B cell (primary cell): ENCODE data around the gene ENOX1. TPM values are rescaled to one million over a fixed set of nuclear protein-coding genes. Genes with fewer than 3 reads are reported as not detected.

Experiments used
- ATAC-seq: fragments of 200-7000 bp; cut with Tn5 transposase; one replicate; pipeline ENCODE4 v1.10.0; 2021; ENCODE audit warnings: low read depth, mild to moderate bottlenecking, moderate number of reproducible peaks, moderate library complexity
- CTCF ChIA-PET: fragments of 350-600 bp; sonication (Branson Sonifier 250); formaldehyde crosslinking; loops from one replicate; lab custom pipeline; 2021; ENCODE audit warnings: antibody characterized with exemption, inconsistent platforms; lab: Charles Lee
- POLR2A ChIA-PET: fragments of 350-600 bp; sonication (Branson Sonifier 250); formaldehyde crosslinking; loops from one replicate; lab custom pipeline; 2021; ENCODE audit warnings: antibody characterized with exemption; lab: Charles Lee
- DNase-seq: peaks from one replicate; pipeline ENCODE4 v3.0.0; 2013
- H2AFZ ChIP-seq: 2 replicates; pipeline ENCODE4 v1.6.1; 2012; ENCODE audit warnings: mild to moderate bottlenecking, low read depth, low read length; ENCODE audit not compliant: insufficient read depth, poor library complexity, severe bottlenecking
- H3K27ac ChIP-seq, 2 donors: 1 replicate in 1 of 2; 2 replicates in 1 of 2; pipeline ENCODE4 v1.5.1; 2012 to 2013; ENCODE audit warnings: low read length in 2 of 2, mild to moderate bottlenecking in 2 of 2, moderate library complexity in 1 of 2
- H3K27me3 ChIP-seq, 4 experiments: fragments of 200-600 bp in 1 of 4; sonication (generic) in 1 of 4; replicated peaks in 1 of 4; 1 replicate in 2 of 4; 2 replicates in 2 of 4; pipeline versions ENCODE4 v1.6.1 to v1.7.0; 2013 to 2016; ENCODE audit warnings: low read length in 3 of 4, mild to moderate bottlenecking in 2 of 4, mixed read lengths in 1 of 4, moderate library complexity in 1 of 4; ENCODE audit not compliant: insufficient read depth in 4 of 4, control insufficient read depth in 3 of 4; ENCODE audit errors: control extremely low read depth in 1 of 4
- H3K36me3 ChIP-seq, 2 experiments: replicated peaks in 1 of 2; 1 replicate in 1 of 2; 2 replicates in 1 of 2; pipeline versions ENCODE4 v1.6.1 to v1.7.1; 2013; ENCODE audit warnings: low read length in 1 of 2; ENCODE audit not compliant: insufficient read depth in 2 of 2, control insufficient read depth in 1 of 2; ENCODE audit errors: control extremely low read depth in 1 of 2, extremely low read depth in 1 of 2
- H3K4me1 ChIP-seq, 2 donors: fragments of 200-600 bp in 1 of 2; sonication (generic) in 1 of 2; 1 replicate in 1 of 2; 2 replicates in 1 of 2; pipeline versions ENCODE4 v1.5.1 to v1.6.1; 2013 to 2017; ENCODE audit warnings: low read length in 2 of 2; ENCODE audit not compliant: control insufficient read depth in 2 of 2, insufficient read depth in 2 of 2
- H3K4me2 ChIP-seq: replicated peaks from 2 replicates; pipeline ENCODE3; 2012; ENCODE audit warnings: mild to moderate bottlenecking, low read depth, low read length; ENCODE audit not compliant: poor library complexity, severe bottlenecking
- H3K4me3 ChIP-seq, 5 experiments: fragments of 200-600 bp in 1 of 5; sonication (generic) in 1 of 5; 1 replicate in 3 of 5; 2 replicates in 2 of 5; pipeline versions ENCODE4 v1.5.1 to v1.7.0; 2011 to 2016; ENCODE audit warnings: low read length in 4 of 5, mild to moderate bottlenecking in 4 of 5, low read depth in 2 of 5, control low read depth in 1 of 5, moderate library complexity in 1 of 5; ENCODE audit not compliant: insufficient read depth in 1 of 5; ENCODE audit errors: control extremely low read depth in 1 of 5, extremely low read depth in 1 of 5
- H3K79me2 ChIP-seq: fragments of 200-600 bp; sonication (generic); one replicate; pipeline ENCODE4 v1.6.0; 2016; ENCODE audit warnings: low read length; ENCODE audit not compliant: control insufficient read depth, insufficient read depth
- H3K9ac ChIP-seq: fragments of 200-600 bp; sonication (generic); 2 replicates; pipeline ENCODE4 v1.6.1; 2017; ENCODE audit warnings: mild to moderate bottlenecking, low read length, moderate library complexity
- H3K9me3 ChIP-seq, 3 donors: one replicate each; pipeline versions ENCODE4 v1.6.1 to v1.7.1; 2013; ENCODE audit warnings: low read length in 2 of 3; ENCODE audit not compliant: control insufficient read depth in 2 of 3, insufficient read depth in 1 of 3; ENCODE audit errors: control extremely low read depth in 1 of 3
- H4K20me1 ChIP-seq: 2 replicates; pipeline ENCODE4 v1.6.0; 2012; ENCODE audit warnings: mild to moderate bottlenecking, low read length; ENCODE audit not compliant: insufficient read depth, control insufficient read depth, poor library complexity, severe bottlenecking
- H3K27ac Mint-ChIP-seq: one replicate; pipeline ENCODE4 v1.8.0; 2021; ENCODE audit warnings: mixed read lengths
- H3K27me3 Mint-ChIP-seq: one replicate; pipeline ENCODE4 v1.8.0; 2021; ENCODE audit warnings: mixed read lengths
- H3K4me1 Mint-ChIP-seq: one replicate; pipeline ENCODE4 v1.8.0; 2021; ENCODE audit warnings: mixed read lengths
- H3K4me3 Mint-ChIP-seq: one replicate; pipeline ENCODE4 v1.8.0; 2021; ENCODE audit warnings: mixed read lengths
- H3K9me3 Mint-ChIP-seq: one replicate; pipeline ENCODE4 v1.8.0; 2022; ENCODE audit warnings: mixed read lengths; ENCODE audit not compliant: insufficient read depth
- EZH2 ChIP-seq: IDR thresholded peaks from 2 replicates; pipeline ENCODE4 v1.6.1; 2012; ENCODE audit warnings: borderline replicate concordance, low read depth, mild to moderate bottlenecking, moderate library complexity, low read length; ENCODE audit not compliant: insufficient read depth, poor library complexity, severe bottlenecking
- WGBS: methylation state at CpG from one replicate; pipeline ENCODE4 v1.1.5; 2013; ENCODE audit warnings: missing lambda C conversion rate; ENCODE audit not compliant: insufficient coverage; 5-methylcytosine and 5-hydroxymethylcytosine counted together
- intact Hi-C: fragments of 100-400 bp; cut with micrococcal nuclease; formaldehyde crosslinking; loops from one replicate; pipeline ENCODE4 v1.10.0; 2022
- polyA plus RNA-seq: library from polyadenylated mRNA; depleted of rRNA; stranded (reverse); fragments of >200 nt; gene quantifications from 2 replicates; pipeline ENCODE4 v1.2.3, GENCODE V29; 2012
- total RNA-seq, 2 donors: library from RNA; stranded (reverse); fragments of 120-200 nt in 1 of 2; gene quantifications; 1 replicate in 1 of 2; 2 replicates in 1 of 2; pipeline versions ENCODE4 v1.2.3 to v1.2.4, GENCODE V29; 2013 to 2022
- TF ChIP-seq, protein P1 (sequence below): fragments of 200-600 bp; IDR thresholded peaks from one replicate; pipeline ENCODE4 v1.8.0; 2022; ENCODE audit warnings: antibody characterized with exemption, mild to moderate bottlenecking

Gene ENOX1
- total and polyA plus RNA-seq, 2 donors (not counting 1 experiment from before 2014, with no cell fraction given) = not detected

DNA sequence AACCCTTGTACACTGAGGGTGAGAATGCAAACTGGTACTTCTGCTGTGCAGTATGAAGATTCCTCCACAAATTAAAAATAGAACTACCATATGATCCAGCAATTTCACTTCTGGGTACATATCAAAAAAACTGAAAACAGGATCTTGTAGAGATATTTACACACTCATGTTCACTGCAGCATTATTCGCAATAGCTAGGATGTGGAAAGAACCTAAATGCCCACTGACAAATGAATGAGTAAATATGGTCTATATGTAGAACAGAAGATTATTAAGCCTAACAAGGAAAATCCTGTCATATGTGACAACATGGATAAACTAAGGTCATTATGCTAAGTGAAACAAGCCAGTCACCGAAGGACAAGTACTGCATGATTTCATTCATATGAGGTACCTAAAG is 304.7 kb downstream of the ENOX1 start:
- Histone ChIP-seq H3K4me3 (no peak overlapping the region), H3K27me3 (no peaks in the 10 kb centered on the region), H3K36me3 (no peaks in the 10 kb centered on the region), H3K4me1 (no peaks in the 10 kb centered on the region), H3K79me2 (no peaks in the 10 kb centered on the region), H3K9ac (no peak overlapping the region), H3K27ac (no peak overlapping the region), H3K4me2 (no peak overlapping the region), H3K9me3 (no peaks in the 10 kb centered on the region), H4K20me1 (no peaks in the 10 kb centered on the region), H2AFZ (no peak overlapping the region)
- CTCF ChIA-PET = no interaction called here
- 100% methylated on average over 1 of the region's 2 CpGs for WGBS
- H3K27ac Mint-ChIP-seq = no peak overlapping the region
- no peaks in the 10 kb centered on the region for H3K4me1 Mint-ChIP-seq
- ATAC-seq = no peak
- no peaks in the 10 kb centered on the region for H3K9me3 Mint-ChIP-seq
- H3K4me3 Mint-ChIP-seq = no peak overlapping the region
- POLR2A ChIA-PET = no interaction called here
- intact Hi-C loops = no loop called here
- TF ChIP-seq, protein P1, sequence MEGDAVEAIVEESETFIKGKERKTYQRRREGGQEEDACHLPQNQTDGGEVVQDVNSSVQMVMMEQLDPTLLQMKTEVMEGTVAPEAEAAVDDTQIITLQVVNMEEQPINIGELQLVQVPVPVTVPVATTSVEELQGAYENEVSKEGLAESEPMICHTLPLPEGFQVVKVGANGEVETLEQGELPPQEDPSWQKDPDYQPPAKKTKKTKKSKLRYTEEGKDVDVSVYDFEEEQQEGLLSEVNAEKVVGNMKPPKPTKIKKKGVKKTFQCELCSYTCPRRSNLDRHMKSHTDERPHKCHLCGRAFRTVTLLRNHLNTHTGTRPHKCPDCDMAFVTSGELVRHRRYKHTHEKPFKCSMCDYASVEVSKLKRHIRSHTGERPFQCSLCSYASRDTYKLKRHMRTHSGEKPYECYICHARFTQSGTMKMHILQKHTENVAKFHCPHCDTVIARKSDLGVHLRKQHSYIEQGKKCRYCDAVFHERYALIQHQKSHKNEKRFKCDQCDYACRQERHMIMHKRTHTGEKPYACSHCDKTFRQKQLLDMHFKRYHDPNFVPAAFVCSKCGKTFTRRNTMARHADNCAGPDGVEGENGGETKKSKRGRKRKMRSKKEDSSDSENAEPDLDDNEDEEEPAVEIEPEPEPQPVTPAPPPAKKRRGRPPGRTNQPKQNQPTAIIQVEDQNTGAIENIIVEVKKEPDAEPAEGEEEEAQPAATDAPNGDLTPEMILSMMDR = no peak
- TF ChIP-seq EZH2 = no peak
- DNase-seq = no peak
- H3K27me3 Mint-ChIP-seq = peaks cover 4% of the 10 kb centered on the region

DNA sequence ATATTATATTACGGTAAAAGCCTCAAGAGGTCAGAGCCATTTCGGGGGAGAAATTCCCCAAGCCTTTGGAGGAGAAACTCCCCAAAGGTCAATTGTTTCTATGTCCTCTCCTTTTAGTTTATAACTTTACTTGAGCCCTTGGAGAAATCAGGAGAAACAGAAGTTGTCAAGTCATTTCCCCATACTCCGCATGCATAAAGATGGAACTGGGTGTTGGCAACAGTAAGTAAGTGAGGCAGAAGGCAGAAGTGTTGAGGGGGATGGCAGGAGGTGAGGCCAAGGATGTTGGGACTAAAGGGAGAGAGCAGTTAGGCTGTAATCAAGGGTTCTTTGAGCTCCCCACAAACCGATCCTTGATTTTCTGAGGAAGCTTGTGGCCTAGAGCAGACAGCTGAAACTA is 307.9 kb downstream of the ENOX1 start:
- Histone ChIP-seq H3K9me3 (no peaks in the 10 kb centered on the region), H3K4me2 (no peak overlapping the region), H3K4me3 (no peak overlapping the region), H3K27ac (no peak overlapping the region), H3K79me2 (no peaks in the 10 kb centered on the region), H3K27me3 (no peaks in the 10 kb centered on the region), H3K4me1 (no peaks in the 10 kb centered on the region), H3K36me3 (no peaks in the 10 kb centered on the region), H2AFZ (no peak overlapping the region), H4K20me1 (no peaks in the 10 kb centered on the region), H3K9ac (no peak overlapping the region)
- DNase-seq (no peak), ATAC-seq (no peak)
- 100% methylated on average over 1 of the region's 4 CpGs for WGBS
- TF ChIP-seq EZH2 = no peak
- TF ChIP-seq, protein P1 = no peak
- Mint-ChIP-seq H3K4me1 (no peaks in the 10 kb centered on the region), H3K4me3 (no peak overlapping the region), H3K27ac (no peak overlapping the region), H3K27me3 (peaks cover 7% of the 10 kb centered on the region), H3K9me3 (no peaks in the 10 kb centered on the region)
- intact Hi-C loops = no loop called here
- ChIA-PET POLR2A (no interaction called here), CTCF (no interaction called here)
